ENCODE results near the gene NHS. TPM values are rescaled to one million over a fixed set of nuclear protein-coding genes. Genes with fewer than 3 reads are reported as not detected.

The NHS gene
- total RNA-seq, 1 experiment from 2014 or later: 2.4 TPM

DNA sequence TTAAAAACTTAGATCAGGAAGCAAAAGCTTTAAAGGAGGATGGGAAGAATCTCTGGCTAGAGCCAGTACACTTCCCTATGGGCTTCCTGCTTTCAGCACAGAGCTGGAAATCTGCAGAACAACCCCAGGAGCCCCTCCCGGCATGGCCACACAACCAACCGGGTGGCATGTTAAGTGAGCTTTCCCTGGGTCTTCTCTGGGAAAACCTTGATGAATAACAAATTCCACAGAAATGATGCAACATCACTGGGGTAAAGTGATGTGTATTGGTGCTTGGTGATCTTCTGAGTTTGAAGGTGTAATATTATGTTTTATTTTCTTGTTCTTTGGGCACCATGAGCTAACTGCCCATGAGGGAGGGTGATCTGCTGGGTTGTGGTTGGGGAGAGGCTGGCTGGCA, 22.1 kb downstream of the NHS start:
- DNase-seq (ENCODE audit: low read depth): peak; percentile 52
- in situ Hi-C loops (cut with HindIII; ENCODE audit: low pct_unique_long_range_greater_than_20kb, low sequenced_read_pairs): no loop called here

DNA sequence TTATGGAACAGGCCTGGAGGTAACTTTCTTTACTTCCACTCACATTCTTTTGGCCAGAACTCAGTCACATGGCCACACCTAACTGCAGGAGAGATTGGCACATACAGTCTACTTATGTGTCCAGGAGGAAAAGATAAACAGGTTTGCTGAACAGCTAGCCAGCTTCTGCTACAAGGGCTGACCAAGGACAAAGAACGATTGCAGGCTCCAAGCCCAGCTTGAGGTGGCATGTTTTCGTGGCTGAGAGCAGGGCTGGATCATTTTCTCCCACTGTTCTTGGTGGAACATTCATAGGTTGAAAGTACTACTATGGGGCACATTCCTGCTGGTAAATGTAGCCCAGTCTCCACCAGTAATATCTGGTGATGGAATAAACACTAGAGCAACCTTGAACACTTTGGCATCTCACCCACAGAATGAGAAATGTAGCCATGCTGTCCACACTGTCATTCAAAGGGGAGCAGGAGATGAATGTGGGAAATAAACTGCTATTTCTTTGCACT, 28.2 kb downstream of the NHS start:
- in situ Hi-C loops (cut with HindIII; ENCODE audit: low pct_unique_long_range_greater_than_20kb, low sequenced_read_pairs): no loop called here
- no peak for DNase-seq (ENCODE audit: low read depth)

DNA sequence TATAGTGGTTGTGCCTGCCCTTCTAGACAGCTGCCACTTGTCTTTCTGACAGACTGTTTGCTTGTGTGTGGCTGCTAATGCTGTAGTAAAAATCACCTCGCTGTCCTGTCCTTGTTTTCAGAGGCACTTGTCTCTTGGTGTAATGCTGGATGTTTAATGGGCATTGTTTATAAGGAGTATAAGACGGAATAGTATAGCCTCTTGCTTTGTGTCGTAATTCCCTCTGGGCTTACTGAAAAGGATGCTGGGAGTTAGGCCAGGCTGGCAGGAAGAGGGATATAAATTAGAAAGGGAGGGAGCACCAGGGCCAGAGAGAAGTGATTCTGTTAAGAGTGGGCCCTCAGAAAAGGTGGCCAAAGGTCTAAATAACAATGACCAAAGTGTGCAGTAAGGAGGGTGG, 29.0 kb downstream of the NHS start:
- in situ Hi-C loops (cut with HindIII; ENCODE audit: low pct_unique_long_range_greater_than_20kb, low sequenced_read_pairs): no loop called here
- DNase-seq (ENCODE audit: low read depth): no peak

DNA sequence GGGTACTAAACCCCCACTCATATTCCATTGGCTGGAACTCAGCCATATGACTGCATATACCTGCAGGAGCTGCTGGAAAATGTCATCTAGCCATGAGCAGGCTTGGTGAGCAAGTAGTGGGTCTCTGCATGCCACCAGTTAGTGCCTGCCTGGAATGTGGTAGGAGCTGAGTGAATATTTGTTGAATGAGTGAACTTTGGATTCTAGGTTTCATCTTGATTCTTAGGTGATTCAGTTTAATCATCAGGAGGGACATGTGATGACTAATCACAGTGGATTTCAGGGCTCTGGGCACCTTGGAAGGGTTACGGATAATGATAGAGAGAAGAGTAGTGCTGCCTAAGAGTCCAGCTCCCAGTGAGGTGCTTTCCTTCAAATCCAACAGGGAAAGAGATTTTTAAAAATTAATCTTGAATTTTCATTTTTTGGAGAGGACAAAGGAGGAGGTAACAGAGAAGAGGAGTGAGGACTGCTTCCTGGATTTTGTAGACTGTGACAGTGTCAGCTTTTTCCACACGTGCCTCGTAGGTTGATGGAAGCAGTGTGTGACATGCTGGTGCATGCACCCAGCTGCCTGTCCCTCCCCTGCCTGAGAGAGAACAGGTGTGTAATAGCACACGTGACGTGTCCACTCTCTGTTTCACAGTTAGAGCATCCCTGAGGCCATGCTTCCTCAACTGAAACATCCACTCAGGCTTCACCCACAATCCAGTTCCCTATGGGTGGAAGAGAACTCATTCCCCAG, 30.4 kb downstream of the NHS start:
- DNase-seq (ENCODE audit: low read depth): peak; percentile 79
- in situ Hi-C loops (cut with HindIII; ENCODE audit: low pct_unique_long_range_greater_than_20kb, low sequenced_read_pairs): no loop called here

DNA sequence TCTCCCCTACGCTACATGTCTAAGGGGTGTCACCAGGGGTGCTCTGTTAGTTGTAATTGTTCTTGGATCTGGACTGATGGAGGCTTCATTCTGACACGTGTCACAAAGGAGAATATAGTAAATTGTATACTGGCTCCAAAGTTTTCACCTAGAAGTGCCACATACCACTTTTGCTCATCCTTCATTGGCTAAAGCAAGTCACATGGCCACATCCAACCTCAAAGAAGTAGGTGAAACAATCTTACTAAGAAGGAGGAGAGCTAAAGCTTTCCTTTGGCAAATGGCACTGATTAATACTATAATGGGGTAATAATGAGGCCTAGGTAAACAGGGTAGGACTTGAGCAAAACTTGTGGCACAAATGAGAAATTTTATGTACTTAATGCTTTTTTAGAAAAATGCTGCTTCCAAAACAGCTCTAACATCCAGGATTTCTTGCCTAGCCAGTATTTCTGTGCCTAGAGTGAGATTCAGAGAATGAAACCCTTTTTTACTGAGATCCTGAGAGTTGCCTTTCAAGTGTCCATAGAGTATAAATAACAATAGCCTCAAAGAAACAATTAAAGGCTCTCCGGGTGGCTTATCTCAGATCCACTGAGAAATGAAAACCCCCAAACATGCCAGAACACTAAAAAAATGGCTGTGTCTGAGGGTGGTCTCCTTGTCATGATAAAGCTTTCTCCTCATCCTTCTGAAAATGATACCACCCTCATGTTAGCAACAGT, 34.7 kb downstream of the NHS start:
- in situ Hi-C loops (cut with HindIII; ENCODE audit: low pct_unique_long_range_greater_than_20kb, low sequenced_read_pairs): no loop called here

DNA sequence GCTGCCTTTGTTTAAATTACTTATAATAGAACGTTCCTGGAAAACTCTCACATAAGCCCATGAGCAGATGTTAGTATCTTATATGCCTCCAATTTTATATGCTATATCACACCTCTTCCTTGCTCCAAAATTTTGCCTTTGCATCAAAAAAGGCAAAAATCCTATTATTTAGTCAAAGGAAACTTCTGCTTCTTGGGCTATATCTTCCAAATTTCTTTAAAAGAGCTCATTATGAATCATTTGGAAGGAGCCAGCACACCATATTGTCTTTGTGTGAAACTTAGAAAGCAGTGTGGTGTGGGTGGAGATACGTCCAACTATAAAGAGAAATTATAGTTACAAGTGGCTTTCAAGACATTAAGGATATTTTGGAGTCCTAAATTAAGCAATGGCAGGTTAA, 35.7 kb downstream of the NHS start:
- in situ Hi-C loops (cut with HindIII; ENCODE audit: low pct_unique_long_range_greater_than_20kb, low sequenced_read_pairs): no loop called here
- no peak for DNase-seq (ENCODE audit: low read depth)

More for the DNA sequence above, 34.7 kb downstream of the NHS start:
- DNase-seq (ENCODE audit: low read depth): no peak

DNA sequence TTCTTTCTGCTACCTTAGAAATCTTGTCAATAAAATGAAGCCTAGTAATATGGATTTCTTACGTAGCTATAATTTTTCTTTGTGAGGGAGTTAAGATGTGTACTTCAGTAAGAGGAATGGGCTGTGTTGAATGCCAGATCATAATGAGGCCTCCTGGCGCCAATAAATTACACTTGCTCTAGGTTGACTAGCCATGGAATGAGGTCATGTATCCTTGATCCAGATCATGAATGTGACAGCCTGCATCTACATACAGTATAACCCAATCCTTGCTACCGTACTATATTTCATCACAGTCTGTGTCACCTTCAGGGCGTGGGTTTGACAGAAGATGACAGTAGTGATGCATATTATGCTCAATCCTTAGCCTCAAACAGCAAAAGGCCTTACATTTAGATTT, 36.2 kb downstream of the NHS start:
- peak; percentile 7 for DNase-seq (ENCODE audit: low read depth)
- in situ Hi-C loops (cut with HindIII; ENCODE audit: low pct_unique_long_range_greater_than_20kb, low sequenced_read_pairs): no loop called here

DNA sequence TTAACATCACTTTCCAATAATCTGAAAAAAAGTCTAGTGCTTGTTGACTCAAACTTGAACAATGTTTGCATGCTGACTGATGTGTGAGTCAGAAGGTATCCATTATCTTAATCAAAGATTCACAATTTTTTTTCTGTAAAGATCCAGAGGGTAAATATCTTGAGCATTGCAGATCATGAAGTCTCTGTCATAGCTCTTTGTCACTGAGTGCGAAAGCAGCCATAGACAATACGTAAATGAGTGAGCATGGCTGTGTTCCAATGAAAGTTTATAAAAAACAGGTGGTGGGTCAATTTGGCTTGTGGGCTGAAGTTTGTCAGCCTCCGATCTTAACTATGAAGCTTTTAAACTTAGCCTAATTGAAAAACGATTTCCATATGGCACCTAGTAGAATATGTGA, 37.7 kb downstream of the NHS start:
- in situ Hi-C loops (cut with HindIII; ENCODE audit: low pct_unique_long_range_greater_than_20kb, low sequenced_read_pairs): no loop called here
- DNase-seq (ENCODE audit: low read depth): peak; percentile 65

DNA sequence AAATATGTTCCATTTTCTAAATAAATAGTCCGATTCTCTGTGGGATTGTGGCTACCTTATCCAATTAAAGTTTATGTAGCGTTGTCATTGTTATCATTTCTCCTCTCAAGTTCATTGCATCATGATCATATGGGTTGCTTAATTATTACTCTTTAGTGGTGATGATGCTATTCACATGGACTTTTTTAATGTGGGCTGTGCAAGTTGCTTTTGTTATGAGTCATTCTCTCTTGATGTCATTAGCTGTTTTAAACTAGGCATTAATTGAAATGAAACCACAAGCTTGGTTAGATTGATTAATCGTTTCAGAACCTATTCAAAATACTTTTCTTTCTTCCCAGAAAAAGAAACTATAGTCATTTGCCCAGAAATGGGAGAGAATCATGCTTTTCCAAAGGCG, 38.2 kb downstream of the NHS start:
- in situ Hi-C loops (cut with HindIII; ENCODE audit: low pct_unique_long_range_greater_than_20kb, low sequenced_read_pairs): no loop called here
- peak; percentile 83 for DNase-seq (ENCODE audit: low read depth)

DNA sequence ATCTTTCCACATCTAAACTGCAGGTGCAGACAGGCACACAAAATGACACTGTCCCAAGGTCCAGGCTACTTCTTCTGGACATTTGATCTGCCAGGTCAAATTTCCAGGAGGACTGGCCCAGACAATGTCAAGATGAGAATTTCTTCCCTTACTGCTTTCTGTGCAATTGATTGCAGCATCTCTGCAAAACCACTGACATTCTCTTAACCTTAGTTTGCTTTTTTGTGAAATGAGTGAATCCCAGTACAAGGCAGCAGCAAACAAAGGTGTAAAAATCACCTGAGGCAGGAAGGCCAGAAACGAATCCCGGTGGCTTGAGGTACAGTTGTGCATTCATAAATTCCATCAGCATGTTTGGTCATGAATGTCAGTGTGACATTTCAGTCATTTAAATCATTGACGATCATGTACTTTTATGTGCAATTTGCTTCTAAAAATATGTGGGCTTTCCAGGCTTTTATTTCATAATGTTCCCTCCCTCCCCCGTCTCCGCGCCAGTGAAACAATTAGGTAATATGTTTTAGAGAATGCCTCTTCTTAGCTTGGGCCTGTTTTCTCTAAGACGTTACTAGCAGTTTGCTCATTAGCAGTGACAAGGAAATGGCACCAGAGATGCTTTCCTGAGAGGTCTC, 39.1 kb downstream of the NHS start:
- no peak for DNase-seq (ENCODE audit: low read depth)
- in situ Hi-C loops (cut with HindIII; ENCODE audit: low pct_unique_long_range_greater_than_20kb, low sequenced_read_pairs): no loop called here

DNA sequence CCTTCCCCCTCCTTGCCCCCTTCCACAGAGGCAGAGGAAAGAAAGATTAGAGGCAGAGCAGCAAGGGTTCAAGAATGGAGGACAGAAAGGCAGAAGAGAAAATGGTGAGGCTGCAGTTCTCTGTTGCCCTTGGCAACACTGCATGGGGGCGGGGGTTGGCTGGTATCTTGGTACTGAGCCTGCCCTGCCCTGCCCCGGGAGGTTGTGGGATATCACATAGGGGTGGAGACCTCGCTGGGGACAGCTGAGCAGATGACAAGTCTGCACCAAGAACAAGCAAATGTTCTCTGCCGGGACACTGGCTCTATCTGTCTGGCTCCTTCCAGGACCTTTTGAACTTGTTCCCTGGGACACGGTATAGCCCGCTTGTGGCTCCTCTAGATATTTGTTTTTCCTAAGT, 39.8 kb downstream of the NHS start:
- peak; percentile 12 for DNase-seq (ENCODE audit: low read depth)
- in situ Hi-C loops (cut with HindIII; ENCODE audit: low pct_unique_long_range_greater_than_20kb, low sequenced_read_pairs): no loop called here

DNA sequence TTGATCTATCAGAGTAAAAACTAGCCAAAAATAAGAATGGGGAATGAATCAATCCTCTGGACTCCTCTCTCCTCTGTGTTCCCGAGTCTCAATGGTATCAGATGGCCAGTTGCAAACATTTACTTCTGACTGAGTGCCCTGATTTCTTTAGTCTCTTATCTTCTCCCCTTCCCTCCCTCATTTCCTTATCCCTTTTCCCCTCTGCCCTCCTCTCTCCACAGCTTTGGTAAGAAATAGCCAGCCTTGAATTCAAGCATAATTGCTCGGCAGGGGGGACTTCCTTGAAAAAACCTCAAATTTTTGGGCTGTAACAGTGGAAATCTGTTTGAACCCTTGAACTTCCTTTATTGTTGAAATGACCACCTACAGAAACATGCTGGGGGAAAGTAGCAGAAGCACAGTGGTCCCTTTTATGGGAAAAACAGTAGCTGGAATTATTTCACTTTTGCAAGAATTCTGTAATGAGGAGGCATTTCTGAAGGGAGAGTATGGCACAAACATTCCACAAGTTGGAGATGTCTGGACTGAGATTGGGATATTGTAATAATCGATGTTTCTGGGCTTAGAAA, 40.3 kb downstream of the NHS start:
- no peak for DNase-seq (ENCODE audit: low read depth)
- in situ Hi-C loops (cut with HindIII; ENCODE audit: low pct_unique_long_range_greater_than_20kb, low sequenced_read_pairs): no loop called here

DNA sequence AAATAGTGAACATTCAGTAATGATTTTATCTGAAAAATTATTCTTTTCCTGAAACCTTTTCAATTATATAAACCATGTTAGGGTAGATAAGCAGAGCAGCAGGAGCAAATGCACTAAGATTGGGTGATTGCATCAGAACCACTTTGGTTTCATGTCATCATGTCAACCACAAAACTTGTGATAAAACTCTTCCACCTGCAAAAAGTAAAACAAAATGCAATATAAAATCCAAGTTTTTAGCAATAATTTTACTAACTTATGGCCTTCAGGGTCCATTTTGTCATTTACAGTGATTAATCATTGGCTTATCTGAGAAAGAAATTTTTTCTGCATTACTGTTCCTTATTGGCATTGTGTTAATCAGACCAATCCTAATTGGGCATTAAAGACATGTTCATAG, 42.4 kb downstream of the NHS start:
- in situ Hi-C loops (cut with HindIII; ENCODE audit: low pct_unique_long_range_greater_than_20kb, low sequenced_read_pairs): no loop called here
- no peak for DNase-seq (ENCODE audit: low read depth)

DNA sequence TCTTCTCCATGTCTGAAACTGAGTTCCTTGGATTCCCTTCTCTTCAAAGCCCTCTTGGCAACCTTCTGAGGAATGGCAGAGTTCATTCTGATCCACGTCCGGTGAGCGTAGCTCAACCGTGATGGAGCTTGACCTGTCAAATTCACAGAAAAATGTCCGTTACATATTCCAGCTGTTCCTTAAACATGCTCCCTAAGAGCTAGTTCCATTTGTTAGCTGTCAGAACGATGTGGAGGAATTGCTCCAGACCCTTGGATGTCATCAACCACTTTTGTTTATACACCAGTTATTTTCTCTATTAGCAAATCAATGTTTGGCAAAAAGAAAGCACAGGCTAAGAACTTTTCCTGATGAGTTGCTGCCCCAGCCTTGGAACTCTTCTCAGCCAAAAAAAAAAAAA, 50.1 kb downstream of the NHS start:
- DNase-seq (ENCODE audit: low read depth): no peak
- in situ Hi-C loops (cut with HindIII; ENCODE audit: low pct_unique_long_range_greater_than_20kb, low sequenced_read_pairs): no loop called here

DNA sequence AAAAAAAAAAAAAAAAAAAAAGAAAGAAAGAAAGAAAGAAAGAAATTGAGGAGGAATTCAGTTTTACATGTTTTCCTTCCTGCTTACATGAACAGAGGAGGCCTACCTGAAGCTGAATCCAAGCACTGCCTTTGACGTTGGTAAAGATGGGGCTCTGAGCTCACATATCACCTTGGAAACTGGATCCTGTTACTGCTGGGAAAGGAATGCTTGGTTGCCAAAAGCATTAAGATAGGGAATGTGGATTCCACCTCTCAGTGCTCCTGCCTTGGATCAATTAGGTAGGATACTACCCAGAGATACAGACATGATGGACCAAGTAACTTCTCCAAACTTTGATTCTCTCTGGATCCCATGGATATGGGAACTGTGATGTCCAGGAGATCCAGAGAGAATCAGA, 50.6 kb downstream of the NHS start:
- DNase-seq (ENCODE audit: low read depth): no peak
- in situ Hi-C loops (cut with HindIII; ENCODE audit: low pct_unique_long_range_greater_than_20kb, low sequenced_read_pairs): no loop called here

DNA sequence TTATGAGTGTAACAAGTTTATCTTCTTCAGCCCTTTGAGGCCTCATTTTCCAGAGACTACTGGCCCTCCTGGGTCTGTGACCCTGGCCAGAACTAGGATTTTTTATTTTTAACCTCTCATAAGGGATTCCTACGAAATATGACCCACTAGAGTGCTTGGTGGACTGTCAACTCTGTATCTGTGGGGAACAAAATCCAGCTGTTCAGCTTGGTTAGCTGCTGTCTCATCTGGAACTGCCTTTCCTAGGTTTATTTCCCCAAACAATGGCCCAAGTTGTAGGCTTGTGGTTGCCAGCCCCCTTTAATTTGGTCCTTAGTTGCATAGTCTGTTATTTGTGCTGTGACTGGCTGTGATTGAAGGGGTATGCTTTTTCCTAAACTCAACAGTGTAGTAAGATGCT, 56.2 kb downstream of the NHS start:
- DNase-seq (ENCODE audit: low read depth): no peak
- in situ Hi-C loops (cut with HindIII; ENCODE audit: low pct_unique_long_range_greater_than_20kb, low sequenced_read_pairs): no loop called here

DNA sequence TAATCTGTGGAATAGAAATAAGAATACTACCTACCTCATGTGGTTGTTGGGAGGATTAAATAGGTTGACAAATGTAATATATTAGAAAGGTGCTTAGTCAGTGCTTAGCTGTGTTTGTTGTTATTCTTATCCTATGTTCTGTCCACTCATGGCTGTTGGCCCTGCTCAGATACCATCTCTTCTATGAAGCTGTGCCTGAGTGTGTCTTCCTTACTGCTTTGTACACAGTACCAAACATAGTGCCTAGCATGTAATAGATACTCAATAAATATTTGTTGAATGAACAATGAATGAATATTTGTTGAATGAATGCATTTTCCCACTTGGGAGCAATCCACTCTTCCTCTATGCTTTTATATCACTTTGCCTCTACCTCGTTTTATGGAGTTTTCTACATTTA, 57.2 kb downstream of the NHS start:
- DNase-seq (ENCODE audit: low read depth): no peak
- in situ Hi-C loops (cut with HindIII; ENCODE audit: low pct_unique_long_range_greater_than_20kb, low sequenced_read_pairs): no loop called here

DNA sequence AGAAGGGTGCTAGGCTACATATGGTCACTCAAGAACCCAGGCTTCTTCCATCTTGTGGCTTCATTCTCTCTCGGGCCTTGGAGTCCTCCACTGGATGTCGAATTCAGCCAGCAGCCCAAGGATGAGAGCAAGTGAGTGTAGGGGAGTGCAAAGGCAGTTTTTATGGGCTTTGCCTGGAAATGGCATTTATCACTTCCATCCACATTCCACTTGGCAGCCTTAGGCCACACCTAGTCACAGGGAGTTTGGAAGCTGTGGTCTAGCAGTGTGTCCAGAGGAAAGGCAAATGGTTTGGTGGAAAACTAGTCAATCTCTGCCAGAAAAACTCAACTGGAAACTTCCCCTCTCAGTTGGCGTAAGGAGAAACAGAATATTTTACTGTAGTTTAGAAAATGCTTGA, 59.0 kb downstream of the NHS start:
- DNase-seq (ENCODE audit: low read depth): no peak

DNA sequence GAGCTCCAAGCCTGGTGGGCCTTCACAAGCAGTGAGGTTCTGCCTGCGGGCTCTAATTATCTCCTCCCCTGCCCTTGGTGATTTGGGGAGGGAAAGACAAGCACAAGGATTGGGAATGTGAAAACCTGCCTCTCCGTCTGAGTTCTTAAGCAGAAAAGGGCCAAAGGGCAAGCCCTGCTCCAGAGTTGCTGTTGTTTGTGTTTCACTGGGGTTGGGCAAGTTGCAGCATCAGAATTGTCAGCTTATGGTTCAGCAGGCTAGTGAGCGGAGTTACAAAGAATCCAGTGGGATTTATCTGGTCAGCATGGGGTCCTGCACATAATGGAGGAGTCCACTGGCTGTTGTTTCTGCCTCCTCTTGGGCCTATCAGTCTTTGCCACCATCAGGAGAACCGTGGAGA, 60.5 kb downstream of the NHS start:
- DNase-seq (ENCODE audit: low read depth): no peak
- in situ Hi-C loops (cut with HindIII; ENCODE audit: low pct_unique_long_range_greater_than_20kb, low sequenced_read_pairs): no loop called here

More for the DNA sequence above, 59.0 kb downstream of the NHS start:
- in situ Hi-C loops (cut with HindIII; ENCODE audit: low pct_unique_long_range_greater_than_20kb, low sequenced_read_pairs): no loop called here
